HCT116 (cell line): ENCODE results near the gene BBS2. TPM values are rescaled to one million over a fixed set of nuclear protein-coding genes. Genes with fewer than 3 reads are reported as not detected.

Source experiments
- ATAC-seq: fragments of 200-7000 bp; cut with Tn5 transposase; 2 replicates; pipeline ENCODE4 v1.9.1; 2020; ENCODE audit warnings: mild to moderate bottlenecking, moderate library complexity
- BruUV-seq: library from RNA; stranded (reverse); fragments of 400-500 nt; replicated peaks from 2 replicates; lab custom pipeline; 2021; lab: Mats Ljungman, UMichigan
- CTCF ChIA-PET: fragments of 300-600 bp; sonication (Branson Sonifier 250); formaldehyde crosslinking; loops from one replicate; lab custom pipeline; 2021; ENCODE audit warnings: antibody characterized with exemption; lab: Charles Lee
- POLR2A ChIA-PET: fragments of 300-600, 350-600 bp; sonication (Branson Sonifier 250); formaldehyde crosslinking; loops from one replicate; lab custom pipeline; 2021; ENCODE audit warnings: antibody characterized with exemption; lab: Charles Lee
- RAD21 ChIA-PET, 2 experiments: fragments of 300-600 bp; sonication (Branson Sonifier 250); formaldehyde crosslinking; loops; one replicate each; lab custom pipeline; 2023; ENCODE audit warnings: low total read pairs in 2 of 2; ENCODE audit not compliant: uncharacterized antibody in 2 of 2, unreplicated experiment in 2 of 2, low non-redundant PET in 1 of 2; lab: Charles Lee
- DNase-seq: peaks from one replicate; pipeline ENCODE4 v3.0.0-alpha.2; 2010; ENCODE audit warnings: low read depth, low spot score
- H2AFZ ChIP-seq: fragments of 200-600 bp; shearing (Covaris generic), sonication (generic); 2 replicates; pipeline ENCODE4 v1.6.1; 2017; ENCODE audit warnings: low read depth, mixed run types, mixed read lengths, antibody characterized with exemption, low read length; ENCODE audit not compliant: poor library complexity, severe bottlenecking
- H3K27ac ChIP-seq: 2 replicates; pipeline ENCODE4 v1.5.1; 2012; ENCODE audit warnings: low read depth, low read length
- H3K27me3 ChIP-seq: fragments of 200-600 bp; sonication (generic); 2 replicates; pipeline ENCODE4 v1.6.1; 2016; ENCODE audit warnings: mixed run types, low read length, mixed read lengths; ENCODE audit not compliant: insufficient read depth
- H3K36me3 ChIP-seq, 2 experiments: fragments of 200-500 bp in 1 of 2; fragments of 200-600 bp in 1 of 2; sonication (Bioruptor generic) in 1 of 2; sonication (generic) in 1 of 2; 2 replicates each; pipeline versions ENCODE4 v1.5.1 to v1.6.1; 2014 to 2016; ENCODE audit warnings: low read length in 2 of 2, inconsistent platforms in 1 of 2, mixed read lengths in 1 of 2, mixed run types in 1 of 2; ENCODE audit not compliant: insufficient read depth in 2 of 2, control insufficient read depth in 1 of 2
- H3K4me1 ChIP-seq, 2 experiments: fragments of 200-600 bp in 1 of 2; sonication (generic) in 1 of 2; 2 replicates each; pipeline versions ENCODE4 v1.5.1 to v1.6.1; 2012 to 2017; ENCODE audit warnings: low read length in 2 of 2, inconsistent platforms in 1 of 2, mild to moderate bottlenecking in 1 of 2, mixed read lengths in 1 of 2, mixed run types in 1 of 2, moderate library complexity in 1 of 2; ENCODE audit not compliant: insufficient read depth in 2 of 2, control insufficient read depth in 1 of 2
- H3K4me2 ChIP-seq: fragments of 200-600 bp; sonication (generic); 2 replicates; pipeline ENCODE4 v1.6.1; 2017; ENCODE audit warnings: mixed run types, low read length, mixed read lengths
- H3K4me3 ChIP-seq, 2 experiments: fragments of 200-600 bp in 1 of 2; sonication (generic) in 1 of 2; replicated peaks in 1 of 2; 2 replicates each; pipeline ENCODE4 v1.5.1; 2011 to 2016; ENCODE audit warnings: low read length in 2 of 2, control low read depth in 1 of 2, low read depth in 1 of 2, mild to moderate bottlenecking in 1 of 2, mixed read lengths in 1 of 2, mixed run types in 1 of 2
- H3K79me2 ChIP-seq: fragments of 200-600 bp; sonication (generic); 2 replicates; pipeline ENCODE4 v1.6.1; 2017; ENCODE audit warnings: mild to moderate bottlenecking, mixed run types, low read length, moderate library complexity, mixed read lengths; ENCODE audit not compliant: insufficient read depth
- H3K9ac ChIP-seq: fragments of 200-600 bp; sonication (generic); 2 replicates; pipeline ENCODE4 v1.6.1; 2016; ENCODE audit warnings: low read length, mixed read lengths
- H3K9me2 ChIP-seq: fragments of 200-600 bp; sonication (generic), shearing (Covaris generic); 2 replicates; pipeline ENCODE4 v1.6.1; 2017; ENCODE audit warnings: mixed run types, mild to moderate bottlenecking, moderate library complexity; ENCODE audit not compliant: insufficient read depth
- H3K9me3 ChIP-seq, 2 experiments: fragments of 200-500 bp in 1 of 2; fragments of 200-600 bp in 1 of 2; sonication (Bioruptor generic) in 1 of 2; sonication (generic) in 1 of 2; 2 replicates each; pipeline ENCODE4 v1.6.1; 2014 to 2017; ENCODE audit warnings: low read length in 2 of 2, mixed read lengths in 2 of 2, inconsistent platforms in 1 of 2, low read depth in 1 of 2, mild to moderate bottlenecking in 1 of 2, mixed run types in 1 of 2, moderate library complexity in 1 of 2; ENCODE audit not compliant: control insufficient read depth in 1 of 2, insufficient read depth in 1 of 2
- H4K20me1 ChIP-seq: fragments of 200-600 bp; sonication (generic), shearing (Covaris generic); 2 replicates; pipeline ENCODE4 v1.6.1; 2017; ENCODE audit warnings: mixed run types, mild to moderate bottlenecking, moderate library complexity; ENCODE audit not compliant: insufficient read depth
- CBX3 ChIP-seq: IDR thresholded peaks from 2 replicates; pipeline ENCODE4 v1.6.1; 2012; ENCODE audit warnings: low read depth
- CEBPB ChIP-seq: IDR thresholded peaks from 2 replicates; pipeline ENCODE4 v1.6.1; 2012; ENCODE audit warnings: low read depth
- EGR1 ChIP-seq: IDR thresholded peaks from 2 replicates; pipeline ENCODE4 v1.6.1; 2012; ENCODE audit warnings: low read depth
- EZH2 ChIP-seq: fragments of 200-600 bp; sonication (generic); IDR thresholded peaks from 2 replicates; pipeline ENCODE4 v1.6.1; 2017; ENCODE audit warnings: antibody characterized with exemption, mixed run types
- EZH2phosphoT487 ChIP-seq: fragments of 200-600 bp; IDR thresholded peaks from 2 replicates; pipeline ENCODE4 v1.6.1; 2018; ENCODE audit warnings: antibody characterized with exemption, borderline replicate concordance
- JUND ChIP-seq: IDR thresholded peaks from 2 replicates; pipeline ENCODE4 v1.6.1; 2012
- MAX ChIP-seq: IDR thresholded peaks from 2 replicates; pipeline ENCODE4 v1.6.1; 2012
- POLR2A ChIP-seq: IDR thresholded peaks from 2 replicates; pipeline ENCODE4 v1.7.0; 2011; ENCODE audit warnings: borderline replicate concordance; ENCODE audit not compliant: insufficient read depth, insufficient read length; ENCODE audit errors: extremely low read depth
- POLR2AphosphoS5 ChIP-seq: IDR thresholded peaks from 2 replicates; pipeline ENCODE4 v1.6.1; 2011; ENCODE audit warnings: mild to moderate bottlenecking, low read depth, low read length, moderate library complexity
- SP1 ChIP-seq: IDR thresholded peaks from 2 replicates; pipeline ENCODE4 v1.6.1; 2012; ENCODE audit warnings: low read depth
- SRF ChIP-seq: IDR thresholded peaks from 2 replicates; pipeline ENCODE4 v1.6.1; 2012; ENCODE audit warnings: low read depth
- TCF7L2 ChIP-seq: IDR thresholded peaks from 2 replicates; pipeline ENCODE4 v1.7.0; 2011; ENCODE audit warnings: borderline replicate concordance, inconsistent platforms; ENCODE audit not compliant: insufficient read depth, insufficient read length; ENCODE audit errors: extremely low read depth
- ZFX ChIP-seq: fragments of 450-650 bp; IDR thresholded peaks from 2 replicates; pipeline ENCODE4 v1.6.1; 2017
- intact Hi-C: fragments of 100-400 bp; cut with micrococcal nuclease; formaldehyde crosslinking; loops from 2 replicates; pipeline ENCODE4 v1.10.0; 2022
- total RNA-seq: library from RNA; stranded (reverse); gene quantifications from one replicate; pipeline ENCODE4 v1.2.1, GENCODE V29; 2021; ENCODE audit not compliant: unreplicated experiment
- TF ChIP-seq, protein P1 (sequence below): IDR thresholded peaks from 2 replicates; pipeline ENCODE4 v1.6.1; 2012
- TF ChIP-seq, protein P2 (sequence below), 3 experiments: fragments of 200-600 bp in 1 of 3; sonication (generic) in 1 of 3; IDR thresholded peaks in 2 of 3; conservative IDR thresholded peaks in 1 of 3; 2 replicates each; pipeline ENCODE4 v1.5.1; 2012 to 2017; ENCODE audit warnings: low read depth in 2 of 3, low read length in 2 of 3, antibody characterized with exemption in 1 of 3, borderline replicate concordance in 1 of 3, control low read depth in 1 of 3, mild to moderate bottlenecking in 1 of 3, mixed read lengths in 1 of 3, mixed run types in 1 of 3, moderate library complexity in 1 of 3; ENCODE audit not compliant: insufficient read depth in 1 of 3
- TF ChIP-seq, protein P3 (sequence below): IDR thresholded peaks from 2 replicates; pipeline ENCODE4 v1.6.1; 2011; ENCODE audit warnings: mild to moderate bottlenecking, low read length, moderate library complexity; ENCODE audit not compliant: insufficient replicate concordance; ENCODE audit errors: extremely low read depth

Gene BBS2
- total RNA-seq, 1 experiment from 2014 or later = 26.7 TPM

DNA sequence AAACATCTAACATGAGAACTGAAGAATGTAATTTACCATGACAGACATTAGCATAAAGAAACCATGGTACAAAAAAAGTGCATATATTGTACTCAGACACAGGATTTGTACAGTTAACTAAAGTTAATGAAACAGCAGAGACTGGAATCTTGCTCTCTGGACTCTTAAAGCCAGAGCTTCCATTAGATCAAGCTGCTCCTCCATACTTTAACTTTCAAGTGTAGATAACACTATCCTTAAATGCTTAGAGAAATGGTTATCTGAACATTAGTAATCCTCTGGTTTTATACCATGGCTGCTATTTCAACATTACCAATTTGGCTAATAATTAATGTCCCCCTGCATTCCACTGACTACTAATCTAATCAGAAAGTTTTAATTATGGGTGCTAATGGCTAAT lies 71.8 kb downstream of the BBS2 start:
- DNase-seq (no peak), ATAC-seq (no peak)
- CTCF ChIA-PET = no interaction called here
- peaks cover 22 to 23% of the 10 kb centered on the region in 2 experiments; a peak in 3 of 4 replicates for H3K36me3 ChIP-seq
- intact Hi-C loops = no loop called here
- H3K4me2 ChIP-seq = no peak overlapping the region
- H3K9me3 ChIP-seq = no peaks in the 10 kb centered on the region
- POLR2A ChIA-PET = no interaction called here
- H4K20me1 ChIP-seq = peaks cover 5% of the 10 kb centered on the region; the same call in 1 of the 2 replicates
- TF ChIP-seq JUND (no peak), SRF (no peak), TCF7L2 (no peak), POLR2A (no peak), SP1 (no peak), CEBPB (no peak), EZH2 (no peak), EGR1 (no peak), MAX (no peak), POLR2AphosphoS5 (no peak), CBX3 (no peak), ZFX (no peak), EZH2phosphoT487 (no peak)
- TF ChIP-seq, protein P1, sequence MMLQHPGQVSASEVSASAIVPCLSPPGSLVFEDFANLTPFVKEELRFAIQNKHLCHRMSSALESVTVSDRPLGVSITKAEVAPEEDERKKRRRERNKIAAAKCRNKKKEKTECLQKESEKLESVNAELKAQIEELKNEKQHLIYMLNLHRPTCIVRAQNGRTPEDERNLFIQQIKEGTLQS = no peak
- TF ChIP-seq, protein P2, sequence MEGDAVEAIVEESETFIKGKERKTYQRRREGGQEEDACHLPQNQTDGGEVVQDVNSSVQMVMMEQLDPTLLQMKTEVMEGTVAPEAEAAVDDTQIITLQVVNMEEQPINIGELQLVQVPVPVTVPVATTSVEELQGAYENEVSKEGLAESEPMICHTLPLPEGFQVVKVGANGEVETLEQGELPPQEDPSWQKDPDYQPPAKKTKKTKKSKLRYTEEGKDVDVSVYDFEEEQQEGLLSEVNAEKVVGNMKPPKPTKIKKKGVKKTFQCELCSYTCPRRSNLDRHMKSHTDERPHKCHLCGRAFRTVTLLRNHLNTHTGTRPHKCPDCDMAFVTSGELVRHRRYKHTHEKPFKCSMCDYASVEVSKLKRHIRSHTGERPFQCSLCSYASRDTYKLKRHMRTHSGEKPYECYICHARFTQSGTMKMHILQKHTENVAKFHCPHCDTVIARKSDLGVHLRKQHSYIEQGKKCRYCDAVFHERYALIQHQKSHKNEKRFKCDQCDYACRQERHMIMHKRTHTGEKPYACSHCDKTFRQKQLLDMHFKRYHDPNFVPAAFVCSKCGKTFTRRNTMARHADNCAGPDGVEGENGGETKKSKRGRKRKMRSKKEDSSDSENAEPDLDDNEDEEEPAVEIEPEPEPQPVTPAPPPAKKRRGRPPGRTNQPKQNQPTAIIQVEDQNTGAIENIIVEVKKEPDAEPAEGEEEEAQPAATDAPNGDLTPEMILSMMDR (IDR thresholded peaks at IDR 0.05 in 2 of 3, conservative IDR thresholded peaks at IDR 0.05 in 1 of 3; ENCODE audit: borderline replicate concordance in 1 of 3, insufficient read depth in 1 of 3, low read depth in 2 of 3, low read length in 2 of 3) = no peak
- TF ChIP-seq, protein P3, sequence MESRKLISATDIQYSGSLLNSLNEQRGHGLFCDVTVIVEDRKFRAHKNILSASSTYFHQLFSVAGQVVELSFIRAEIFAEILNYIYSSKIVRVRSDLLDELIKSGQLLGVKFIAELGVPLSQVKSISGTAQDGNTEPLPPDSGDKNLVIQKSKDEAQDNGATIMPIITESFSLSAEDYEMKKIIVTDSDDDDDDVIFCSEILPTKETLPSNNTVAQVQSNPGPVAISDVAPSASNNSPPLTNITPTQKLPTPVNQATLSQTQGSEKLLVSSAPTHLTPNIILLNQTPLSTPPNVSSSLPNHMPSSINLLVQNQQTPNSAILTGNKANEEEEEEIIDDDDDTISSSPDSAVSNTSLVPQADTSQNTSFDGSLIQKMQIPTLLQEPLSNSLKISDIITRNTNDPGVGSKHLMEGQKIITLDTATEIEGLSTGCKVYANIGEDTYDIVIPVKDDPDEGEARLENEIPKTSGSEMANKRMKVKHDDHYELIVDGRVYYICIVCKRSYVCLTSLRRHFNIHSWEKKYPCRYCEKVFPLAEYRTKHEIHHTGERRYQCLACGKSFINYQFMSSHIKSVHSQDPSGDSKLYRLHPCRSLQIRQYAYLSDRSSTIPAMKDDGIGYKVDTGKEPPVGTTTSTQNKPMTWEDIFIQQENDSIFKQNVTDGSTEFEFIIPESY = no peak
- H3K4me3 ChIP-seq = no peak overlapping the region
- H3K27me3 ChIP-seq = no peaks in the 10 kb centered on the region
- RAD21 ChIA-PET = no interaction called here
- H3K9ac ChIP-seq = no peak overlapping the region
- H3K9me2 ChIP-seq = no peaks in the 10 kb centered on the region
- no TSS peak for BruUV-seq
- no peak overlapping the region for H2AFZ ChIP-seq
- peaks cover 93% of the 10 kb centered on the region for H3K79me2 ChIP-seq
- H3K4me1 ChIP-seq = peaks cover 22 to 40% of the 10 kb centered on the region in 2 experiments
- H3K27ac ChIP-seq = no peak overlapping the region
